ENCODE measurements around the gene UBTD1. TPM values are rescaled to one million over a fixed set of nuclear protein-coding genes. Genes with fewer than 3 reads are reported as not detected.
"Not testable (repeated sequence)": the region's sequence is repeated elsewhere in the genome, so short reads cannot be mapped to it uniquely, and the experiment has no call there.

UBTD1 gene
- total RNA-seq, 1 donor, result 30.2 TPM

DNA sequence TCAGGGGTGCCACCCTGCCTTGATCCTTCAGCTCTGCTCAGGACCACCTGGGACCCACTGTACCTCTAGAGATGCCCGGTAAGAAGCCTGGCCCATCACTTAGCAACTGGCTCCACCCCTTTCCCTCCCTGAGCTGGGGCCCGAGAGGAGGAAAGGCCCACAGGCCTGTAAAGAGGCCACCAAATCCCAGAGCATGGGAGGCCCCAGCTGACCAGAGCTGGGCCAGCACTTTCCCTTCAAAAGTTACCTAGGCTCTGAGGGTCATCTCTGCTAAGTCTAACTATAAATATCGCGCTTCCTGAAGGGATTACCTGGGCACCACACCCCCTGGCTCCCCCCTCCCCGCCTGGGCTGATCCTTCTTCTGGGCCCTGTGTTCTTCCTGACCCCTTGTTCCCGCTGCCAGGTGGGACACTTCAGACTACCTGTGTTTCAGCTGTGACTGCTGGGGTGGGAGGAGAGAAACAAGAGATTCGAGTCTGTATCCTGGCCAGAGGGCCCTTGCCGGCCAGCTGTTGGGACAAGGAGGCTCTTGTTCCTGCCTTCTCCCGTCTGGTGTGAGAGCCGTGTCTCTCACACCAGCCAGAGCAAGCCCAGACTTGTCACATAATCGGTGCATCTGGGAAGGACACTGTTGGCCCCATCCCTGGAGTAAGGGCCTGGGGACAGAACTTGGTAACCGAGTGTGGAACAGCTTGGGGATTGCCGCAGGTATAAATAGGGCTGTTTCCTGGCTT is 51.0 kb downstream of the UBTD1 start:
- TF ChIP-seq CTCF (IDR thresholded peaks at IDR 0.05; ENCODE audit: insufficient read depth, low read depth, low read length), result no peak
- DNase-seq (ENCODE audit: low read depth), result no peak
- H3K4me3 ChIP-seq (ENCODE audit: low read depth, low read length), result no peak overlapping the region

- no peak overlapping the region for H3K4me3 ChIP-seq (ENCODE audit: low read depth, low read length)
- DNase-seq (ENCODE audit: low read depth), result no peak
- TF ChIP-seq CTCF (IDR thresholded peaks at IDR 0.05; ENCODE audit: insufficient read depth, low read depth, low read length), result no peak
Measured at GRCh38 chr10:97550336-97551149, 51.8 kb downstream of the UBTD1 start.

DNA sequence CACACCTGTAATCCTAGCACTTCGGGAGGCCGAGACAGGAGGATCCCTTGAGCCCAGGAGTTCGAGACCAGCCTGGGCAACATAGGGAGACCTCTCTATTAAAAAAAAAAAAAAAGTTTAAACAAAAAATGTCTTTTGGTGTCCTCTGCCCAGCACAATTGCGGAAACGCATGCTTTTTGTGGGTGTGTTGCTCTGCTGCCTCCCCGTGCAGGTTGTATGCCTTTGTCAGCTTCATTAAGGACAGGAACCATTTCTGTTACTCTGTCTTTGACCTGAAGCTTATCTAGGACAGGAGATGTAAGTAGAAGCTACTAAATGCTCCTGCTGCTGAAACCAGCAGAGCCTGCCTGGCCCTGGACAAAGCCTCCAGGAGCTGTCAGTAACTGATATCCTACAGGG is 52.5 kb downstream of the UBTD1 start:
- no peak for DNase-seq (ENCODE audit: low read depth)
- no peak for TF ChIP-seq CTCF (IDR thresholded peaks at IDR 0.05; ENCODE audit: insufficient read depth, low read depth, low read length)
- no peak overlapping the region for H3K4me3 ChIP-seq (ENCODE audit: low read depth, low read length)

- peak; percentile 91 for TF ChIP-seq CTCF (IDR thresholded peaks at IDR 0.05; ENCODE audit: insufficient read depth, low read depth, low read length)
- H3K4me3 ChIP-seq (ENCODE audit: low read depth, low read length), result no peak overlapping the region
- DNase-seq (ENCODE audit: low read depth), result peak; percentile 63
Measured at GRCh38 chr10:97553575-97554031, 54.9 kb downstream of the UBTD1 start.

DNA sequence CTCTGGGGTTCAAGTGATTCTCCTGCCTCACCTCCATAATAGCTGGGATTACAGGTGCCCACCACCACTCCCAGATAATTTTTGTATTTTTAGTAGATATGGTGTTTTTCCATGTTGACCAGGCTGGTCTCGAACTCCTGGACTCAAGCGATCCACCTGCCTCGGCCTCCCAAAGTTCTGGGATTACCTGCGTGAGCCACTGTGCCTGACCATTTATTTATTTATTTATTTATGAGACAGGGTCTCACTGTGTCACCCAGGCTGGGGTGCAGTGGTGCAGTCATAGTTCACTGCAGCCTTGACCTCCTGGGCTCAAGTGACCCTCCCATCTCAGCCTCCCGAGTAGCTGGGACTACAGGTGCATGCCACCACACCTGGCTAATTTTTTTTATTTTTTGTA is 55.6 kb downstream of the UBTD1 start:
- DNase-seq (ENCODE audit: low read depth); H3K4me3 ChIP-seq (ENCODE audit: low read depth, low read length): not testable (repeated sequence)

- DNase-seq (ENCODE audit: low read depth); H3K4me3 ChIP-seq (ENCODE audit: low read depth, low read length): not testable (repeated sequence)
Measured at GRCh38 chr10:97555541-97555940, 56.8 kb downstream of the UBTD1 start.

DNA sequence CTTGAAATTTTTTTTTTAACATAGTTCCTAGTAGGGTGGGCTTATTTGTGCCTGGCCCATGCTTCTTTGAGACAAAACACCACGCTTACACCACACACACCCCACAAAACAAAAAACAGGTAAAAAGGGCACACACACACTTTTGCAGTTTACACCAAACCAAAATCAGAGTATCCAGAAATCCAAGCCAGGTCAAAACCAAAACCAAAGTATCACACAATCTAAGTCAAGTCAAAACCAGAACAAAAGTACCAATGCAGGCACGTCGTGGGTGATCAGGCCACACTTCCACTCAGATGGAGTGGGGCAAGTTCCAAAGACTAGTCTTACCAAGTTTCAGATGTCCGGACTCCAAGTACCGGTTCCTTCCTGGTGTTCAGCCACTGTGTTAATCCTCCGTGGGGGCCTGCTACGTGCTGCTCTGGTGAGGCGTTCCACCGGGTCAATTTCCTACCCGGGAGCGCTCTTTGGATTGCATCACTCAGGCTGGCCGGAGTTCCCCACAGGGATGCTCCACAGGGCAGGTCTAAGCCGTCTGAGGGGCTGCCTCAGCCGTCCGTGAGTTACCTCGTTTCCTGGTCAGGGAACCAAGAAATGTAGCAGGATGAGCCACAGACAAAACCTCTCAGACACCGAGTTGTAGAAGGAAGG is 62.1 kb downstream of the UBTD1 start:
- DNase-seq (ENCODE audit: low read depth), result peak; percentile 52
- not testable (repeated sequence) for H3K4me3 ChIP-seq (ENCODE audit: low read depth, low read length)

GRCh38 chr10:97561386-97562077 is 62.8 kb downstream of the UBTD1 start:
- not testable (repeated sequence) for DNase-seq (ENCODE audit: low read depth); H3K4me3 ChIP-seq (ENCODE audit: low read depth, low read length)

DNA sequence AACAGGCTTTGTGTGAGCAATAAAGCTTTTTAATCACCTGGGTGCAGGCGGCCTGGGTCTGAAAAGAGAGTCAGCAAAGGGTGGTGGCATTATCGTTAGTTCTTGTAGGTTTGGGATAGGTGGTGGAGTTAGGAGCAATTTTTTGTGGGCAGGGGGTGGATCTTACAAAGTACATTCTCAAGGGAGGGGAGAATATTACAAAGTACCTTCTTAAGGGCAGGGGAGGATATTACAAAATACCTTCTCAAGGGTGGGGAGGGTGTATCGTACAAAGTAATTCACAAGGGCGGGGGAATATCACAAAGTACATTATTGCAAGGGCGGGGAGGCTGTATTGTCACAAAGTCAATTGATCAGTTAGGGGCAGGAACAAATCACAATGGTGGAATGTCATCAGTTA is 63.6 kb downstream of the UBTD1 start:
- H3K4me3 ChIP-seq (ENCODE audit: low read depth, low read length); DNase-seq (ENCODE audit: low read depth): not testable (repeated sequence)

Data from fibroblast of villous mesenchyme (primary cell).